Measurements from ENCODE around the gene ST8SIA5.

Gene ST8SIA5

GRCh38 chr18:46678785-46679399 is 78.0 kb downstream of the ST8SIA5 start:
- no peak for TF ChIP-seq CTCF (IDR thresholded peaks at IDR 0.05; ENCODE audit: insufficient read depth, low read length, missing control alignments)
- ChIA-PET POLR2A (no interaction called here), CTCF (no interaction called here)
- DNase-seq (ENCODE audit: low read depth, low spot score) = no peak
- no peak overlapping the region for H3K4me3 ChIP-seq (ENCODE audit: low read depth, low read length)

GRCh38 chr18:46678041-46678440 is 78.8 kb downstream of the ST8SIA5 start:
- ChIA-PET CTCF (interaction anchor here (1.2 kb wide), 1 partner anchor 21 kb away, joined by 4 read pairs; the partner anchor contains the start of gene LOXHD1), POLR2A (no interaction called here)
- no peak for TF ChIP-seq CTCF (IDR thresholded peaks at IDR 0.05; ENCODE audit: insufficient read depth, low read length, missing control alignments)
- no peak for DNase-seq (ENCODE audit: low read depth, low spot score)
- no peak overlapping the region for H3K4me3 ChIP-seq (ENCODE audit: low read depth, low read length)

GRCh38 chr18:46677611-46678010 is 79.2 kb downstream of the ST8SIA5 start:
- POLR2A ChIA-PET = interaction anchor here (0.5 kb wide), 1 partner anchor 19 kb away, joined by 3 read pairs; no protein-coding TSS in a partner anchor

GRCh38 chr18:46676182-46676835 is 80.5 kb downstream of the ST8SIA5 start:
- ChIA-PET CTCF (no interaction called here), POLR2A (no interaction called here)
- DNase-seq (ENCODE audit: low read depth, low spot score) = no peak

More at GRCh38 chr18:46677611-46678010, 79.2 kb downstream of the ST8SIA5 start:
- no peak for TF ChIP-seq CTCF (IDR thresholded peaks at IDR 0.05; ENCODE audit: insufficient read depth, low read length, missing control alignments)
- no peak for DNase-seq (ENCODE audit: low read depth, low spot score)
- no peak overlapping the region for H3K4me3 ChIP-seq (ENCODE audit: low read depth, low read length)
- CTCF ChIA-PET = interaction anchor here (1.2 kb wide), 1 partner anchor 20 kb away, joined by 4 read pairs; the partner anchor contains the start of gene LOXHD1

GRCh38 chr18:46675112-46675511 is 81.7 kb downstream of the ST8SIA5 start:
- ChIA-PET POLR2A (no interaction called here), CTCF (no interaction called here)
- no peak overlapping the region for H3K4me3 ChIP-seq (ENCODE audit: low read depth, low read length)

More at GRCh38 chr18:46676182-46676835, 80.5 kb downstream of the ST8SIA5 start:
- no peak overlapping the region for H3K4me3 ChIP-seq (ENCODE audit: low read depth, low read length)
- TF ChIP-seq CTCF (IDR thresholded peaks at IDR 0.05; ENCODE audit: insufficient read depth, low read length, missing control alignments) = no peak

More at GRCh38 chr18:46675112-46675511, 81.7 kb downstream of the ST8SIA5 start:
- no peak for DNase-seq (ENCODE audit: low read depth, low spot score)
- TF ChIP-seq CTCF (IDR thresholded peaks at IDR 0.05; ENCODE audit: insufficient read depth, low read length, missing control alignments) = no peak

Measured in AG04449 (cell line).